ENCODE measurements around the gene KRTAP10-8.

Gene KRTAP10-8

DNA sequence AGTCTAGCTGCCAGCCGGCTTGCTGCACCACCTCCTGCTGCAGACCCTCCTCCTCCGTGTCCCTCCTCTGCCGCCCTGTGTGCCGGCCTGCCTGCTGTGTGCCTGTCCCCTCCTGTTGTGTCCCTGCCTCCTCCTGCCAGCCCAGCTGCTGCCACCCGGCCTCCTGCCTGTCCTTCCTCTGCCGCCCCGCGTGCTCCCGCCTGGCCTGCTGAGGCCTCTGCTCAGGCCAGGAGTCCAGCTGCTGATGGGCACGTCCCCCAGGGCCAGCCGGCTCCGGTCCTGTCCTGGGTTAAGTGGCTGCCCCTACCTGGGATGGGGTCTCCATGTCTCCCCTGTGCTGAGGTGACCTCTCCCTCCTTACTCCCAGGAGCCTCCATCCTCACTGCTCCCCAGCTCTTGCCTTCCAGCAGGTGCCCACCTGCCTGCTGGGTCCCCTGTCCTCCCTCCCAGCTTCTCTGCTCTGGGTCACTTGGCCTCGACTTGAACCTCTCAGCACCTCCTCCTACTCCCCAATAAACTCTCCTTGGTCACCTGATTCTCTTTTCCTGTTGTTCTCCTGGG lies 870 bp downstream of the KRTAP10-8 start:
- ATAC-seq, result no peak
- TF ChIP-seq, protein P1, sequence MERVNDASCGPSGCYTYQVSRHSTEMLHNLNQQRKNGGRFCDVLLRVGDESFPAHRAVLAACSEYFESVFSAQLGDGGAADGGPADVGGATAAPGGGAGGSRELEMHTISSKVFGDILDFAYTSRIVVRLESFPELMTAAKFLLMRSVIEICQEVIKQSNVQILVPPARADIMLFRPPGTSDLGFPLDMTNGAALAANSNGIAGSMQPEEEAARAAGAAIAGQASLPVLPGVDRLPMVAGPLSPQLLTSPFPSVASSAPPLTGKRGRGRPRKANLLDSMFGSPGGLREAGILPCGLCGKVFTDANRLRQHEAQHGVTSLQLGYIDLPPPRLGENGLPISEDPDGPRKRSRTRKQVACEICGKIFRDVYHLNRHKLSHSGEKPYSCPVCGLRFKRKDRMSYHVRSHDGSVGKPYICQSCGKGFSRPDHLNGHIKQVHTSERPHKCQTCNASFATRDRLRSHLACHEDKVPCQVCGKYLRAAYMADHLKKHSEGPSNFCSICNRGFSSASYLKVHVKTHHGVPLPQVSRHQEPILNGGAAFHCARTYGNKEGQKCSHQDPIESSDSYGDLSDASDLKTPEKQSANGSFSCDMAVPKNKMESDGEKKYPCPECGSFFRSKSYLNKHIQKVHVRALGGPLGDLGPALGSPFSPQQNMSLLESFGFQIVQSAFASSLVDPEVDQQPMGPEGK (CRISPR knock-in tag; IDR thresholded peaks at IDR 0.05; ENCODE audit: borderline replicate concordance), result no peak
- TF ChIP-seq GLIS3 (CRISPR knock-in tag; IDR thresholded peaks at IDR 0.05) (no peak), RARB (CRISPR knock-in tag; IDR thresholded peaks at IDR 0.05) (no peak), SNAI2 (CRISPR knock-in tag; IDR thresholded peaks at IDR 0.05) (no peak), ZNF565 (CRISPR knock-in tag; conservative IDR thresholded peaks at IDR 0.05; ENCODE audit: low read depth) (no peak), ISL1 (CRISPR knock-in tag; IDR thresholded peaks at IDR 0.05) (no peak), ARNTL (CRISPR knock-in tag; IDR thresholded peaks at IDR 0.05; ENCODE audit: borderline replicate concordance, low read depth) (no peak), BACH2 (CRISPR knock-in tag; IDR thresholded peaks at IDR 0.05; ENCODE audit: borderline replicate concordance) (no peak), ZFP3 (CRISPR knock-in tag; IDR thresholded peaks at IDR 0.05) (no peak)
- TF ChIP-seq, protein P2, sequence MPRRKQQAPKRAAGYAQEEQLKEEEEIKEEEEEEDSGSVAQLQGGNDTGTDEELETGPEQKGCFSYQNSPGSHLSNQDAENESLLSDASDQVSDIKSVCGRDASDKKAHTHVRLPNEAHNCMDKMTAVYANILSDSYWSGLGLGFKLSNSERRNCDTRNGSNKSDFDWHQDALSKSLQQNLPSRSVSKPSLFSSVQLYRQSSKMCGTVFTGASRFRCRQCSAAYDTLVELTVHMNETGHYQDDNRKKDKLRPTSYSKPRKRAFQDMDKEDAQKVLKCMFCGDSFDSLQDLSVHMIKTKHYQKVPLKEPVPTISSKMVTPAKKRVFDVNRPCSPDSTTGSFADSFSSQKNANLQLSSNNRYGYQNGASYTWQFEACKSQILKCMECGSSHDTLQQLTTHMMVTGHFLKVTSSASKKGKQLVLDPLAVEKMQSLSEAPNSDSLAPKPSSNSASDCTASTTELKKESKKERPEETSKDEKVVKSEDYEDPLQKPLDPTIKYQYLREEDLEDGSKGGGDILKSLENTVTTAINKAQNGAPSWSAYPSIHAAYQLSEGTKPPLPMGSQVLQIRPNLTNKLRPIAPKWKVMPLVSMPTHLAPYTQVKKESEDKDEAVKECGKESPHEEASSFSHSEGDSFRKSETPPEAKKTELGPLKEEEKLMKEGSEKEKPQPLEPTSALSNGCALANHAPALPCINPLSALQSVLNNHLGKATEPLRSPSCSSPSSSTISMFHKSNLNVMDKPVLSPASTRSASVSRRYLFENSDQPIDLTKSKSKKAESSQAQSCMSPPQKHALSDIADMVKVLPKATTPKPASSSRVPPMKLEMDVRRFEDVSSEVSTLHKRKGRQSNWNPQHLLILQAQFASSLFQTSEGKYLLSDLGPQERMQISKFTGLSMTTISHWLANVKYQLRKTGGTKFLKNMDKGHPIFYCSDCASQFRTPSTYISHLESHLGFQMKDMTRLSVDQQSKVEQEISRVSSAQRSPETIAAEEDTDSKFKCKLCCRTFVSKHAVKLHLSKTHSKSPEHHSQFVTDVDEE (CRISPR knock-in tag; IDR thresholded peaks at IDR 0.05), result no peak
- TF ChIP-seq, protein P3, sequence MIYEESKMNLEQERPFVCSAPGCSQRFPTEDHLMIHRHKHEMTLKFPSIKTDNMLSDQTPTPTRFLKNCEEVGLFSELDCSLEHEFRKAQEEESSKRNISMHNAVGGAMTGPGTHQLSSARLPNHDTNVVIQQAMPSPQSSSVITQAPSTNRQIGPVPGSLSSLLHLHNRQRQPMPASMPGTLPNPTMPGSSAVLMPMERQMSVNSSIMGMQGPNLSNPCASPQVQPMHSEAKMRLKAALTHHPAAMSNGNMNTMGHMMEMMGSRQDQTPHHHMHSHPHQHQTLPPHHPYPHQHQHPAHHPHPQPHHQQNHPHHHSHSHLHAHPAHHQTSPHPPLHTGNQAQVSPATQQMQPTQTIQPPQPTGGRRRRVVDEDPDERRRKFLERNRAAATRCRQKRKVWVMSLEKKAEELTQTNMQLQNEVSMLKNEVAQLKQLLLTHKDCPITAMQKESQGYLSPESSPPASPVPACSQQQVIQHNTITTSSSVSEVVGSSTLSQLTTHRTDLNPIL (CRISPR knock-in tag; IDR thresholded peaks at IDR 0.05; ENCODE audit: low read depth), result no peak
- TF ChIP-seq, protein P4, sequence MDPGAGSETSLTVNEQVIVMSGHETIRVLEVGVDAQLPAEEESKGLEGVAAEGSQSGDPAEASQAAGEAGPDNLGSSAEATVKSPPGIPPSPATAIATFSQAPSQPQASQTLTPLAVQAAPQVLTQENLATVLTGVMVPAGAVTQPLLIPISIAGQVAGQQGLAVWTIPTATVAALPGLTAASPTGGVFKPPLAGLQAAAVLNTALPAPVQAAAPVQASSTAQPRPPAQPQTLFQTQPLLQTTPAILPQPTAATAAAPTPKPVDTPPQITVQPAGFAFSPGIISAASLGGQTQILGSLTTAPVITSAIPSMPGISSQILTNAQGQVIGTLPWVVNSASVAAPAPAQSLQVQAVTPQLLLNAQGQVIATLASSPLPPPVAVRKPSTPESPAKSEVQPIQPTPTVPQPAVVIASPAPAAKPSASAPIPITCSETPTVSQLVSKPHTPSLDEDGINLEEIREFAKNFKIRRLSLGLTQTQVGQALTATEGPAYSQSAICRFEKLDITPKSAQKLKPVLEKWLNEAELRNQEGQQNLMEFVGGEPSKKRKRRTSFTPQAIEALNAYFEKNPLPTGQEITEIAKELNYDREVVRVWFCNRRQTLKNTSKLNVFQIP (CRISPR knock-in tag; IDR thresholded peaks at IDR 0.05; ENCODE audit: borderline replicate concordance, low read depth), result no peak

DNA sequence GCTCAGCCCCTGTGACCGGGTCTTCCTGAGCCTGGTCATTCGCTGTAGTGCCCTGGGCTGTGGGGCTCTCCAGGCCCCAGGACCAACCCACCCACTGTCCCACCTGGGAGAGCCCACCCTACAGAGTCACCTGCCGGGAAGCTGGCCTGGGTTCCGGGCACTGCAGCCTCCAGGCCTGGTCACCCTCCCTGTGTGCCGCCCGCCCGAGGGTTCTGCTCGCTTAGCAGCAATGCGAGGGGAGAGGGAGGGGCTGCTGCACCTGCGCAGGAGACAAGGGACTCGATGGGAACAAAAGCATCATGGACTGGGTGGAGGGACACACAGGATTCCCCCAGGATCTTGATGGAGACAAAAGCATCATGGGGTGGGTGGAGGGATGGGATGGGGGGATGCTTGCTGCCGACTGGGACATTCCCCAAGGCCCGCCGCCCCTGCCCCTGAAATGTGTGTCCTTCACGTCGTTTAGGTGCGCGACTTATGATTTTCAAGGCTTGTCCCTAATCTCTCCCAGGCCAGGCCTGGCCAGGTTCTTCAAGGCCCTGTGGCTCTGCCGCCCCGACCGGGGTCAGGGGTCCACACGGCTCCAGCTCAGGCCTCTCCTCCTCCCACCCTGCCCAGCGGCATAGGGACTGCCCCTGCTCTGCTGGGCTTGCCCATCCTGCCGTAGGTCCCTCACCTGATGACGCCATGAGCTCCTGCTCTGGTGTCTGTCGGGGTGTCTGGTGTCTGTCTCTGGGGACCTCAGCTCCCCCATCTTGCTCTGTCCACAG lies 1.7 kb downstream of the KRTAP10-8 start:
- TF ChIP-seq ZNF565 (CRISPR knock-in tag; conservative IDR thresholded peaks at IDR 0.05; ENCODE audit: low read depth), result no peak
- ATAC-seq, result no peak

DNA sequence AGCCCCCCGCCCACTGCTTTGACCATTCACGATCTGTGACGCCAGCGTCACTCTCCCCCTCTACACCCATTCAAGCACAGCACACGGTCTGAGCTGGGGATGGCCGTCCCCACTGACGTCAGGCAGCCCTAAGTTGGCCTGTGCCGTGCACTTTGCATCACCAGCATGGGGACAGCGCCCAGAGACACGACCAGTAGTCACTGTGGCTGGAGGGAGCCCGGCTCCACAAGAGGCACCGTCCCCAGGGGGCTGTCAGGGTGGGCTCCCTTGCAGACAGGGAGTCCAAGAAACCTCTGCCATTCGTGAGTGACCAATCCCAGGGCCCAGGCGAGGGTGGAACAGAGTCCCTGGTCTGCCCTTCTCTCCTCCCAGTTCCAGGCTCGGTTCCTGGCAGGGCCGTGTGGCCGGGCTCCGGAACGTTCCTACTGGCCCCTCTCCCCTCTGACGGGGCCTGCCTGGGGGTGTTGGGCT lies 2.3 kb downstream of the KRTAP10-8 start:
- no peak for ATAC-seq
- TF ChIP-seq BACH2 (CRISPR knock-in tag; IDR thresholded peaks at IDR 0.05; ENCODE audit: borderline replicate concordance), result no peak
- TF ChIP-seq, protein P3 (CRISPR knock-in tag; IDR thresholded peaks at IDR 0.05; ENCODE audit: low read depth), result no peak
- TF ChIP-seq, protein P2 (CRISPR knock-in tag; IDR thresholded peaks at IDR 0.05), result no peak
- no peak for TF ChIP-seq ESRRG (CRISPR knock-in tag; IDR thresholded peaks at IDR 0.05)
- no peak for TF ChIP-seq SNAI2 (CRISPR knock-in tag; IDR thresholded peaks at IDR 0.05)
- TF ChIP-seq CSDC2 (CRISPR knock-in tag; IDR thresholded peaks at IDR 0.05), result no peak
- no peak for TF ChIP-seq GLIS3 (CRISPR knock-in tag; IDR thresholded peaks at IDR 0.05)
- no peak for TF ChIP-seq ZNF8 (CRISPR knock-in tag; IDR thresholded peaks at IDR 0.05)
- TF ChIP-seq PPARA (CRISPR knock-in tag; IDR thresholded peaks at IDR 0.05; ENCODE audit: borderline replicate concordance), result no peak
- TF ChIP-seq ZNF70 (CRISPR knock-in tag; IDR thresholded peaks at IDR 0.05), result no peak
- no peak for TF ChIP-seq ISL1 (CRISPR knock-in tag; IDR thresholded peaks at IDR 0.05)
- TF ChIP-seq OSR1 (CRISPR knock-in tag; IDR thresholded peaks at IDR 0.05), result no peak
- no peak for TF ChIP-seq ZNF565 (CRISPR knock-in tag; conservative IDR thresholded peaks at IDR 0.05; ENCODE audit: low read depth)

Measured in SK-N-SH treated with all-trans-retinoic acid at 6 μM for 48 hours (cell line).